Activated CD4-positive, alpha-beta T cell treated with anti-CD3 and anti-CD28 coated beads for 36 hours (primary cell): ENCODE data around the gene OR51B6. TPM values are rescaled to one million over a fixed set of nuclear protein-coding genes. Genes with fewer than 3 reads are reported as not detected.
"Not testable (repeated sequence)": the region's sequence is repeated elsewhere in the genome, so short reads cannot be mapped to it uniquely, and the experiment has no call there.

Experiments used
- ATAC-seq: fragments of 200-7000 bp; cut with Tn5 transposase; one replicate; pipeline ENCODE4 v1.10.0; 2021; ENCODE audit warnings: mild to moderate bottlenecking, moderate library complexity
- CTCF ChIA-PET: fragments of 350-600 bp; sonication (Branson Sonifier 250); formaldehyde crosslinking; loops from one replicate; lab custom pipeline; 2021; ENCODE audit warnings: antibody characterized with exemption; lab: Charles Lee
- POLR2A ChIA-PET: fragments of 350-600 bp; sonication (Branson Sonifier 250); formaldehyde crosslinking; loops from one replicate; lab custom pipeline; 2021; ENCODE audit warnings: antibody characterized with exemption, inconsistent platforms; lab: Charles Lee
- DNase-seq: peaks from one replicate; pipeline ENCODE4 v3.0.0-alpha.2; 2020
- H3K27ac Mint-ChIP-seq: one replicate; pipeline ENCODE4 v1.8.0; 2021; ENCODE audit warnings: mixed read lengths
- H3K27me3 Mint-ChIP-seq: one replicate; pipeline ENCODE4 v1.8.0; 2021; ENCODE audit warnings: mixed read lengths
- H3K36me3 Mint-ChIP-seq: one replicate; pipeline ENCODE4 v1.8.0; 2021; ENCODE audit warnings: low read depth, mixed read lengths
- H3K4me1 Mint-ChIP-seq: one replicate; pipeline ENCODE4 v1.8.0; 2021; ENCODE audit warnings: mixed read lengths
- H3K4me3 Mint-ChIP-seq: one replicate; pipeline ENCODE4 v1.8.0; 2021; ENCODE audit warnings: mild to moderate bottlenecking, moderate library complexity, mixed read lengths
- H3K9me3 Mint-ChIP-seq: one replicate; pipeline ENCODE4 v1.8.0; 2021; ENCODE audit warnings: low read depth, mixed read lengths
- intact Hi-C, 2 experiments: fragments of 100-400 bp; cut with DNase I in 1 of 2; cut with micrococcal nuclease in 1 of 2; formaldehyde crosslinking; loops; one replicate each; pipeline versions ENCODE4 v1.14.2 to v1.15.1; 2022 to 2024; cut with DNase I, micrococcal nuclease
- total RNA-seq, 2 experiments: library from RNA; stranded (reverse); gene quantifications; one replicate each; pipeline ENCODE4 v1.2.3, GENCODE V29; 2021

OR51B6 gene
- total RNA-seq, 2 experiments from 2014 or later: not detected

GRCh38 chr11:5337253-5337652, 14.1 kb upstream of the OR51B6 start:
- CTCF ChIA-PET, H3K9me3 Mint-ChIP-seq: not testable (repeated sequence)

GRCh38 chr11:5339771-5340322, 11.5 kb upstream of the OR51B6 start:
- no peak for ATAC-seq
- ChIA-PET CTCF (no interaction called here), POLR2A (no interaction called here)
- H3K4me1 Mint-ChIP-seq: no peaks in the 10 kb centered on the region
- intact Hi-C loops: no loop called here
- no peak overlapping the region for H3K4me3 Mint-ChIP-seq
- H3K27ac Mint-ChIP-seq: no peak overlapping the region
- no peaks in the 10 kb centered on the region for H3K9me3 Mint-ChIP-seq
- no peak for DNase-seq
- H3K36me3 Mint-ChIP-seq: no peaks in the 10 kb centered on the region
- peaks cover 11% of the 10 kb centered on the region for H3K27me3 Mint-ChIP-seq

More at GRCh38 chr11:5337253-5337652, 14.1 kb upstream of the OR51B6 start:
- POLR2A ChIA-PET, ATAC-seq, intact Hi-C loops, H3K4me3 Mint-ChIP-seq, DNase-seq, H3K36me3 Mint-ChIP-seq, H3K4me1 Mint-ChIP-seq, H3K27ac Mint-ChIP-seq: not testable (repeated sequence)
- H3K27me3 Mint-ChIP-seq: peaks cover 11% of the 10 kb centered on the region

GRCh38 chr11:5343474-5344335, 7.6 kb upstream of the OR51B6 start, which contains the start of gene OR51B5:
Gene OR51B5, minus strand, starts transcription at chr11:5343524. Its CDS starts 0 bp downstream, at chr11:5343524.
- ChIA-PET POLR2A (no interaction called here), CTCF (no interaction called here)

GRCh38 chr11:5345831-5346230, 5.5 kb upstream of the OR51B6 start:
- CTCF ChIA-PET: no interaction called here
- intact Hi-C loops: no loop called here

More at GRCh38 chr11:5343474-5344335, 7.6 kb upstream of the OR51B6 start, which contains the start of gene OR51B5:
- Mint-ChIP-seq H3K9me3 (no peaks in the 10 kb centered on the region), H3K27me3 (peaks cover 13% of the 10 kb centered on the region), H3K4me1 (no peaks in the 10 kb centered on the region), H3K36me3 (no peaks in the 10 kb centered on the region), H3K4me3 (no peak within 1 kb of the TSS), H3K27ac (no peak within 1 kb of the TSS)
- no peak for ATAC-seq
- DNase-seq: no peak
- intact Hi-C loops: no loop called here

GRCh38 chr11:5348551-5349194, 2.6 kb upstream of the OR51B6 start:
- H3K4me1 Mint-ChIP-seq: no peaks in the 10 kb centered on the region
- POLR2A ChIA-PET: no interaction called here
- ATAC-seq (no peak), DNase-seq (no peak)
- peaks cover 9% of the 10 kb centered on the region for H3K27me3 Mint-ChIP-seq
- no peak overlapping the region for H3K27ac Mint-ChIP-seq
- no peaks in the 10 kb centered on the region for H3K9me3 Mint-ChIP-seq
- intact Hi-C loops: no loop called here
- H3K4me3 Mint-ChIP-seq: no peak overlapping the region
- CTCF ChIA-PET: no interaction called here
- no peaks in the 10 kb centered on the region for H3K36me3 Mint-ChIP-seq

More at GRCh38 chr11:5345831-5346230, 5.5 kb upstream of the OR51B6 start:
- Mint-ChIP-seq H3K4me3 (no peak overlapping the region), H3K27me3 (peaks cover 9% of the 10 kb centered on the region), H3K36me3 (no peaks in the 10 kb centered on the region), H3K27ac (no peak overlapping the region), H3K9me3 (no peaks in the 10 kb centered on the region), H3K4me1 (no peaks in the 10 kb centered on the region)
- ATAC-seq: no peak
- DNase-seq: no peak
- POLR2A ChIA-PET: no interaction called here

GRCh38 chr11:5349550-5349949, 1.8 kb upstream of the OR51B6 start:
- ChIA-PET CTCF (no interaction called here), POLR2A (no interaction called here)
- ATAC-seq: no peak
- no peaks in the 10 kb centered on the region for H3K9me3 Mint-ChIP-seq
- H3K4me3 Mint-ChIP-seq: no peak overlapping the region
- H3K27me3 Mint-ChIP-seq: peaks cover 9% of the 10 kb centered on the region
- H3K27ac Mint-ChIP-seq: no peak overlapping the region
- H3K36me3 Mint-ChIP-seq: no peaks in the 10 kb centered on the region
- DNase-seq: no peak
- H3K4me1 Mint-ChIP-seq: no peaks in the 10 kb centered on the region
- intact Hi-C loops: no loop called here

GRCh38 chr11:5356031-5356430, 4.7 kb downstream of the OR51B6 start:
- DNase-seq, ATAC-seq, H3K36me3 Mint-ChIP-seq, H3K9me3 Mint-ChIP-seq, CTCF ChIA-PET, H3K4me3 Mint-ChIP-seq, H3K27ac Mint-ChIP-seq, intact Hi-C loops, H3K4me1 Mint-ChIP-seq, POLR2A ChIA-PET, H3K27me3 Mint-ChIP-seq: not testable (repeated sequence)

GRCh38 chr11:5362017-5362625, 10.8 kb downstream of the OR51B6 start:
- no peak for ATAC-seq
- Mint-ChIP-seq H3K4me3 (no peak overlapping the region), H3K4me1 (no peaks in the 10 kb centered on the region), H3K27ac (no peak overlapping the region), H3K36me3 (no peaks in the 10 kb centered on the region), H3K27me3 (peaks cover 5% of the 10 kb centered on the region), H3K9me3 (peaks cover 2% of the 10 kb centered on the region)
- CTCF ChIA-PET: no interaction called here
- no peak for DNase-seq
- intact Hi-C loops: no loop called here
- POLR2A ChIA-PET: no interaction called here

- H3K36me3 Mint-ChIP-seq: no peaks in the 10 kb centered on the region
- ChIA-PET POLR2A (no interaction called here), CTCF (interaction anchor here (1.7 kb wide), 1 partner anchor 239 kb away, joined by 4 read pairs; no protein-coding TSS in a partner anchor)
- peaks cover 5% of the 10 kb centered on the region for H3K27me3 Mint-ChIP-seq
- no peaks in the 10 kb centered on the region for H3K4me1 Mint-ChIP-seq
- peaks cover 2% of the 10 kb centered on the region for H3K9me3 Mint-ChIP-seq
- no peak overlapping the region for H3K27ac Mint-ChIP-seq
- DNase-seq (no peak), ATAC-seq (no peak)
- intact Hi-C loops: no loop called here
- H3K4me3 Mint-ChIP-seq: no peak overlapping the region
These were observed 12.4 kb downstream of the OR51B6 start for GRCh38 chr11:5363679-5364078.

GRCh38 chr11:5364214-5364613, 12.9 kb downstream of the OR51B6 start:
- DNase-seq (no peak), ATAC-seq (no peak)
- Mint-ChIP-seq H3K4me3 (no peak overlapping the region), H3K27me3 (peaks cover 5% of the 10 kb centered on the region), H3K36me3 (no peaks in the 10 kb centered on the region), H3K4me1 (no peaks in the 10 kb centered on the region), H3K9me3 (peaks cover under 1% of the 10 kb centered on the region), H3K27ac (no peak overlapping the region)
- intact Hi-C loops: no loop called here
- CTCF ChIA-PET: interaction anchor here (1.7 kb wide), 1 partner anchor 239 kb away, joined by 4 read pairs; no protein-coding TSS in a partner anchor
- POLR2A ChIA-PET: no interaction called here

- H3K36me3 Mint-ChIP-seq, ATAC-seq, H3K9me3 Mint-ChIP-seq, H3K4me1 Mint-ChIP-seq, DNase-seq, CTCF ChIA-PET, H3K27ac Mint-ChIP-seq, POLR2A ChIA-PET, H3K4me3 Mint-ChIP-seq, intact Hi-C loops, H3K27me3 Mint-ChIP-seq: not testable (repeated sequence)
These were observed 15.1 kb downstream of the OR51B6 start for GRCh38 chr11:5366365-5366764.
